GM12873 (cell line): Measurements from ENCODE around the gene RPS2.

Experiments
- CTCF ChIP-seq: IDR thresholded peaks from 2 replicates; pipeline ENCODE4 v1.5.1; 2012; ENCODE audit warnings: low read depth, mild to moderate bottlenecking, moderate library complexity, low read length, control low read depth; ENCODE audit not compliant: insufficient read depth; ENCODE audit errors: missing control alignments

Gene RPS2

DNA sequence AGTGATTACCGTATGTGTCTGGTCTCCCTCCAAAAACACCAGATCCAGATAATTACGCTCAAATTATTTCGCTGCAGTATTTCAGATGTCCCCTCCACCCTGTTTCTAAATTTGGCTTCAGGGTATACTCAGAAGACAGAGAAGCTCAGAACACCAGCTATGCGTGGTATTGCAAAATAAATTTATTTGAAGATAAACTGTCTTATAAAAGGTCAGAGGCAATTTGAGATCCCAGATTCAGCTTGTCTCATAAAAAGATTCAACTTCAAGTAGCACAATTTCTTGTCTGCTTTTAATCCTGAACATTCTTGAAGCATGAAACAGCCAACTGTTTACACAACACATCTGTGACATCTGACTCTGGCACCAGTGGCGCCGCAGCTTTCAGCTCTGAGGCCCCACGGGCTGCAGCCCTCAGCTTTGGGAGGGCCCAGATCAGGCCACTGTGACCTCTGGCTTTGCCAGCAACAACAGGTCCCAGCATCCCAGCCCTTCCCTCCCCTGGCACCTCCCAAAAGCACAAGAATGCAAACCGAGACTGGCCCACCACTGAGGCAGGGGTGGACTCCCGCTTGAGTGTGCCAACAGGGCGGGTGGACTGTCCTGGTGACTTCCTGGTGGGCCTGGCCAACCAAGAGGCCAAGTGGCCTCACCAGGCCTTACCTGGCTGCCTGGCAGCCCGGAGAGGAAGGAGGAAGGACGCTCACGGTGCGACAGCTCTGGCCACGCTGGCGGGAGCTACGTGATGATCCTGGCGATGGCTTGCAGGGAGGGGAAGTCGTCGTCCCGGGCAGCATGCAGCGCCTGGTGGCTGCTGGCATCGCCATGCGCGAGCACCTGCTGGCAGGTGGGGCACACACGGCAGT is 33.1 kb upstream of the RPS2 start:
- TF ChIP-seq CTCF, result no peak

DNA sequence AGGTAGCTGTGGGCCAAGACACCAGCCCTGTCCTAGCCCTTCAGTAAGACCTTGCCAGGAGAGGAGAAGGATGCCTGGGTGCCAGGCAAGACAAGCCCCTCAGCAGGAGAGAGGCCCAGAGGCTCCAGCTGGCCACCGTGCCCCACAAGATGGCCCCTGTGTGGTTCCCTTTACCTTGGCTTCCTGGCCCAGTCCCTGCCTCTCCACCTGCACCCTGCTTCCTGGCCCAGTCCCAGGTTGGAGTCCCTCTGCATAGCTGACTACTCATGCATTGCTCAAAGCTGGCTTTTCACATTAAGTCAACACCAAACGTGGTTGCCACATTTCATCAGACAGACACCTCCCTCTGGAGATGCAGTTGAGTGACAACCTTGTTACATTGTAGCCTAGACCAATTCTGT is 29.1 kb upstream of the RPS2 start:
- TF ChIP-seq CTCF, result no peak

DNA sequence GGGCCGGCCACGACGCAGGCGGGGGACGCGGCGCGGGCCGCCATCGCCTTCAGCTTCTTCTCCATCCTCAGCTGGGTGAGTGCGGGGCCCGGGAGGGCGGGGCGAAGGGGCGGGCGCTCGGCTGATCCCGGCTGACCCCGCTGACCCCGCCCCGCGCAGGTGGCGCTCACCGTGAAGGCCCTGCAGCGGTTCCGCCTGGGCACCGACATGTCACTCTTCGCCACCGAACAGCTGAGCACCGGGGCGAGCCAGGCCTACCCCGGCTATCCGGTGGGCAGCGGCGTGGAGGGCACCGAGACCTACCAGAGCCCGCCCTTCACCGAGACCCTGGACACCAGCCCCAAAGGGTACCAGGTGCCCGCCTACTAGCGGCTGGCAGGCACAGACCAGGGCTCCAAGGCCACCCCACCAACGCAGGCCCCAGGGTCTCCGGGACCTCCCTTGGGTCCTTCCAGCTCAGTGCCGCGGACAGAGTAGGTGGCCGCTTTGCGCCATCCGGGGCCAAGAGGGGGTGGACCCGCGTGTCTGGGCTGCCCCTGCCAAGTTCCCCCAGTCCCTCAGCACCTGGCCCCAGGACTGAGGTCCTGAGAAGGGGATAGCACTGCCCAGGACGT is 28.2 kb upstream of the RPS2 start:
- no peak for TF ChIP-seq CTCF

GRCh38 chr16:1991948-1992703 is 27.5 kb upstream of the RPS2 start:
- TF ChIP-seq CTCF, result no peak

DNA sequence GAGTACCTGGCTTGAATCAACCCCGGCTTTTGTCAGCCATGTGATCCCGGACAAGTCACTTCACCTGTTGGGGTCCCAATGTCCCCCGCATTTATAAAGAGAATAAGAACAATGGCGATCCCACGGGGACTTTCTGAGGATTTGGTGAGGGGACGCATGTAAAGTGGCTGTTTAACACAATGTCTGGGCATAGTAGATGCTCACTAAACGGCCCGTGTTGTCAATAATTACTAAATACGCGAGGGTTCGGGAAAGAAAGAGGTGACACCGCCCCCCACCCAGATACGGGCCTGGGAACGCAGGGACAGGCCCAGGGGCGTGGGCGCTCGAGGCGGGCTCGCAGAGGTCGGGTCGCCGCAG is 26.9 kb upstream of the RPS2 start:
- TF ChIP-seq CTCF, result no peak

- TF ChIP-seq CTCF, result no peak
These were observed 26.5 kb upstream of the RPS2 start for GRCh38 chr16:1991135-1991551.
